ENCODE measurements around the gene CTSK.
"Not testable (repeated sequence)": the region's sequence is repeated elsewhere in the genome, so short reads cannot be mapped to it uniquely, and the experiment has no call there.

The CTSK gene

DNA sequence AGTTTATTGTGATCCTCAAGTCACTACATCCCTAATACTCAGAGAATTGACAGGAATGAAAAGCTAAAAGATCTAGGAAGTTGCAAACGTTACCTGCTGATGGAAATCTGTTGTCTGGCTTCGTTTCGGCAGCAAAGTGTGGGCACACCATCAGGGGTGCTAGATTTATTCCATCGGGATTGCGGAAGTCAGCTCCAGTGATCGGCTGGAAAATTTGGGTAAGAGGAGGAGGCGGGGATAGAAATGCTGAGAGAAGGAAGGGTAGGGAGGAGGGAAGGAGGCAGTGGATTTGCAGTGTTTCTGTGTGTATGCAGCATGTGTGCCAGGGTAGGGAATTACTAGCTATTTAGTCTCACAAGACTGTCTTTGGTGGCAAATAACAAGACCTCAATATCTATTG is at the start of gene CTSK:
TSS of gene CTSK (minus strand) at position 140 of the 400 bp plus-strand sequence. CDS start 1,455 bp downstream, outside the sequence.
- no peak for DNase-seq (ENCODE audit: low read depth in 2 of 2, low spot score in 1 of 2)

DNA sequence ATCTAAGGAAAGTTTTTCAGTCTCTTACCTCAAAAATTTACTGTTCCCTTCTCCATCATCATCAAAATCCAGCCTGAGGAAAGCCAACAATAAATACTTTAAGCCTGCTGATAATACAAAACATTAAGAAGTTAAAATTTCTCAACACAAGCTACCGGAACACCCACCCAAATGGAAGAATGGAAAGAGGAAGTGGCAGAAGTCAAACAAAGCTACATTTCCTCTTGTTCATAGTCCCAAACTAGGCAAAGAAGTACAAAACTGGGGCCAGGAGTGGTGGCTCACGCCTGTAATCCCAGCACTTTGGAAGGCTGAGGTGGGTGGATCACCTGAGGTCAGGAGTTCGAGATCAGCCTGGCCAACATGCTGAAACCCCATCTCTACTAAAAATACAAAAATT is 44.7 kb upstream of the CTSK start:
- not testable (repeated sequence) for DNase-seq (ENCODE audit: low read depth in 2 of 2, low spot score in 1 of 2)

DNA sequence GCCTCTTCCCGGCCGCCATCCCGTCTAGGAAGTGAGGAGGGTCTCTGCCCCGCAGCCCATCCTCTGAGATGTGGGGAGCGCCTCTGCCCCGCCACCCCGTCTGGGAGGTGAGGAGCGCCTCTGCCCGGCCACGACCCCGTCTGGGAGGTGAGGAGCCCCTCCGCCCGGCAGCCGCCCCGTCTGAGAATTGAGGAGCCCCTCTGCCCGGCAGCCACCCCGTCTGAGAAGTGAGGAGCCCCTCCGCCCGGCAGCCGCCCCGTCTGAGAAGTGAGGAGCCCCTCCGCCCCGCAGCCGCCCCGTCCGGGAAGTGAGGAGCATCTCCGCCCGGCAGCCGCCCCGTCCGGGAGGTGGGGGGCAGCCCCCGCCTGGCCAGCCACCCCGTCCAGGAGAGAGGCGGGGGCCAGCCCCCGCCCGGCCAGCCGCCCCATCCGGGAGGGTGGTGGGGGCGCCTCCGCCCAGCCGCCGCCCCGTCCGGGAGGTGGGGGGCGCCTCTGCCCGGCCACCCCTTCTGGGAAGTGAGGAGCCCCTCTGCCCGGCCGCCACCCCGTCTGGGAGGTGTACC is 42.8 kb upstream of the CTSK start:
- not testable (repeated sequence) for DNase-seq (ENCODE audit: low read depth in 2 of 2, low spot score in 1 of 2)

DNA sequence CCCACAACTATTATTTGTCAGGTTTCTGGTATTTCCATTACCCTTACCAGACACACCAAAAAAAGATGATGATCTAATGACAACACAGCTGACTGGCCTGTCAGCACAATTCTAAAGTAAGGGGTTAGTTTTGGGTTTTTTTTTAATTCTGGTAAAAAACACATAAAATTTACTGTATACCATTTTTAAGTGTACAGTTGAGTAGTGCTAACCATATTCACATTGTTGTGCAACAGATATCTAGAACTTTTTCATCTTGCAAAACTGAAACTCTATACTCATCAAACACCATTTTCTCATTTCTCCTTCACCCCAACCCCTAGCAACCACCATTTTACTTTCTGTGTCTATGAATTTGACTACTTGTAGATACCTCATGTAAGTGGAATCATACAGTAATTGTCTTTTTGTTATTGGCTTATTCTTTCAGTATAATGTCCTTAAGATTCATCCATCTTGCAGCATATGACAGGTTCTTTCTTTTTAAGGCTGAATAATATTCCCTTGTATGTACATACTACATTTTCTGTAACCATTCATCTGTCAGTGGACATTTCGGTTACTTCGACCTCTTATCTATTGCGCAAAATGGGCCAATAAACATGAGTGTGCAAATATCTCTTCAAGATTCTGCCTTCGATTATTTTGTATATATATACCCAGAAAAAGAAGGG is 38.5 kb upstream of the CTSK start:
- no peak for DNase-seq (ENCODE audit: low read depth in 2 of 2, low spot score in 1 of 2)

DNA sequence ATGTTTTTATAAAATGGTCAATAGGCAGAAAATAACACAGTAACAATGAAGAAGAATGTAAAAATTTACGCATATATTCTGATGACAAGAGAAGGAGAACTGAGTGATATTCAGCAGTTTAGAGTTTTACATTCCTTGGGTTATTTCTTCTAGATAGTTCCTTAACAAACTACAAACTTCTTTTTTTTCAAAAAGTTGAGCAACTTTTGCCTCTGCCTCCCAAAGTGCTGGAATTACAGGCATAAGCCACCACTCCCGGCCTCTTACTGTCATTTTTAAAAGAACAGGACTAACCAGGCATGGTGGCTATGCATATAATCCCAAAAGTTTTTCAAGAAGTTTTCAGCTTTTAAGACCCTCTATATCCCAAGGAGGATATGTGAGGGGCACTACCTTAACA is 35.4 kb upstream of the CTSK start:
- no peak for DNase-seq (ENCODE audit: low read depth in 2 of 2, low spot score in 1 of 2)

DNA sequence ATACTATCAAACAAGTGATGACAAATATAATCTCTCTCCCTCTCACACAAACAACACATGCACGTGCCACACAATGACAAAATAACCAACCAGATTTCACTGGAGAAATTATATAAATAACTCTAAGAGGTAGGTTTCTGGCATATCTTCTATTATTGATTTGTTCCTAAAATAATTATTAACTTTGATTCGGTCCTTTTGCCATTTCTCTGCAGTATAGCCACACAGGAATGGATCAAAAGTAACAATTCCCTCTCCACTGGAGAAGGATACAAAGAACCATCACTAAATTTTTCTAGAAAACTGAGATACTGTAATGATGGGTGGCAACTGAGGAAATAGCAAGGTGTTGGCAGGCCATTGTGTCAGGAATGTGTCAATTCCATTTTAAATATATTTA is 34.9 kb upstream of the CTSK start:
- no peak for DNase-seq (ENCODE audit: low read depth in 2 of 2, low spot score in 1 of 2)

DNA sequence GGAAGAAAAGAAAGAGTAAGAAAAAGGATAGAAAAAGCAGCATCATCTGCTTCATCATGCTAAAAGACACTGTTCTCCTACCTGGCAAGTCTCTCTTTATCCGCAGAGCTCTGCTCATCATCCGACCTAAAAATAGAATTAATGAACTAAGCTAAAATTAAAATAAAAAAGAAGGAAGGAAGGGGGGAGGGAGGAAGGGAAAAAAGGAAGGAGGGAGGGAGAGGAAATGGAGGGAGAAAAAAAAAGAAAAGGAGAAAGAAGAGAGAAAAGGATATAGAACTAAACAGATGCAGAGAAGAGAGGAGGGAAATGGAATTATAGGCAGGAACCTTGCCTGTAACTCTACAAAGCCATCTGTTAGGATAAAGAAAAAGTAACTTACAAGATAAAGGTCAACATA is 34.3 kb upstream of the CTSK start:
- no peak for DNase-seq (ENCODE audit: low read depth in 2 of 2, low spot score in 1 of 2)

DNA sequence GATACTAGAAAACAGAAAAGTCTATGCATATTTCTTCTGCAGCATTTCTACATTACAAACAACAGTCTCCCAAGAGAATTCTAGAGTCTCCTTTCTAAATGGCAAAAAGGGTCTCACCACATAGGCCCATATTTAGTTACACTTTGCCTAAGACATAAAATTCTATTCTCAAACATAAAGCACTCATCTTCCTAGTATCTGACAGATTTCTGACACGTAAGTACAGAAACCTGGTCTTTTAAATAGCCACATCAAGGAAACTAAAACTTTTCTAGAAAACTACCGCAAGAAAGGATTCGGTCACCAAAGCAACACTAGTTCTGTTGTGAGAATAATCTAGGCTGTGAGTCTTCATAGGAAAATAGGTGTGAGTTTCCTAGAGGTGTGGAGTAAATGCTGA is 33.6 kb upstream of the CTSK start:
- no peak for DNase-seq (ENCODE audit: low read depth in 2 of 2, low spot score in 1 of 2)

DNA sequence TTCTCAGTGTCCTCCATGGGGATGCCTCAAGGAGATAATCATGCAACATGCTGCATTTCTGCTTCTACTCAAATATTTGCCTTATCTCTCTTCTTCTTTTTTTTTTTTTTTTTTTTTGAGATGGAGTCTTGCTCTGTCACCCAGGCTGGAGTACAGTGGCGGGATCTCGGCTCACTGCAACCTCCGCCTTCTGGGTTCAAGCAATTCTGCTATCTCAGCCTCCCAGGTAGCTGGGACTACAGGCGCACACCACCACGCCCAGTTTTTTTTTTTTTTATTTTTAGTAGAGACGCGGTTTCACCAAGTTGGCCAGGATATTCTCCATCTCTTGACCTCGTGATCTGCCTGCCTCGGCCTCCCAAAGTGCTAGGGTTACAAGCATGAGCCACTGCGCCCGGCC is 32.8 kb upstream of the CTSK start:
- DNase-seq (ENCODE audit: low read depth in 2 of 2, low spot score in 1 of 2): not testable (repeated sequence)

DNA sequence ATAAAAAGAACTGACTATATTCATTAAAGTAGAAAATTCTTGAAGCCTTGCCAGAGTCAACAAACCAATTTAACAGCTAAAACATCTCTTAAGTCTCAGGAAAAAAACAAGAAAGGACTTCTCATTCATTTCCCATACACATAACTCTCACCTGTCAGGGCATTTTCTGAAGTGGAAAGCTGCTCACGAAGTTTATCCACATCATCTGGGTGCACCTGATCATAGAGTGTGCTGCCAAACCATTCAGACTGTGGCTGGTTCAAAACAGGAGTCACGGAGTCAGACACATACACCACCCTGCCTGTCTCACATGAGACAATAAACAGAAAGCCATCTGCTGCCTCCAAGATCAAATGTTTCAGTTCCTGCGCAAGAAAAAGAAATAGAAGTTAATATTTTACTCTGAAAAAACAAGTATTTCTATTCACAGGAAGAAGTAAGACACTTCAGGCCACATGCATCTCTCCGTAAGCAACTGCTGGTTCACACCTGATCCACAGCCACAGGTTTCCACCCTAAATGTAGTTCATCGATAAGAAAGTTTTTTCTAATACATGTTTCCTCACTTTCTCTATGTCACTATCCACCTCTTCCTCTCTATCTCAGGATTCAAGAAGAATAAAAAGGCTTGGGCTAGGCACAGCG is 28.2 kb upstream of the CTSK start:
- no peak for DNase-seq (ENCODE audit: low read depth in 2 of 2, low spot score in 1 of 2)

DNA sequence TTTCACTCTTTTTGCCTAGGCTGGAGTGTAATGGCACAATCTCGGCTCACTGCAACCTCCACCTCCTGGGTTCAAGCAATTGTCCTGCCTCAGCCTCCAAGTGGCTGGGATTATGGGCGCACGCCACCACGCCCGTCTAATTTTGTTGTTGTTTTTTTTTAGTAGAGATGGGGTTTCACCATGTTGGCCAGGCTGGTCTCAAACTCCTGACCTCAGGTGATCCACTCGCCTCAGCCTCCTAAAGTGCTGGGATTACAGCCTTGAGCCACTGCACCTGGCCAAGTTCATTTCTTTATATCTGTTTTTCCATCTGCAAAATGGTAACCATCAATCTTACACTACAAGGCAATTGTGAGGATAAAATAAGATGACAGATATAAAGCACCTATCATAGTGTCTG is 25.9 kb upstream of the CTSK start:
- DNase-seq (ENCODE audit: low read depth in 2 of 2, low spot score in 1 of 2): not testable (repeated sequence)

DNA sequence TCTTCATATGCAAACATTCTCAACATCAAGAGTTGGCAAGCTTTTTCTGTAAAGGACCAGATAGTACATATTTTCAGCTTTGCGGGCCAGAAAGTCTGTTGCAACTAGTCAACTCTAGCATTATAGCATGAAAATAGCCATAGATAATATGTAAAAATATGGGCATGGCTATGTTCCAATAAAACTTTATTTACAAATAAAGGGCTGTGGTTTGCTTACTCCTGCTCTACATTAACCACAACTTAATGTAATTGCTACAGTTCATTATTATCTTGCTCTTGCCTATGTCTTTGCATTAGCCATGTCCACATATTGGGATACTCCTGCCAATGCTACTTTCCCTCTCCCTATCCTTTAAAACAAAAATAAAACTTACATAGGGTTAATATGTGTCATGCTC is 24.5 kb upstream of the CTSK start:
- no peak for DNase-seq (ENCODE audit: low read depth in 2 of 2, low spot score in 1 of 2)

DNA sequence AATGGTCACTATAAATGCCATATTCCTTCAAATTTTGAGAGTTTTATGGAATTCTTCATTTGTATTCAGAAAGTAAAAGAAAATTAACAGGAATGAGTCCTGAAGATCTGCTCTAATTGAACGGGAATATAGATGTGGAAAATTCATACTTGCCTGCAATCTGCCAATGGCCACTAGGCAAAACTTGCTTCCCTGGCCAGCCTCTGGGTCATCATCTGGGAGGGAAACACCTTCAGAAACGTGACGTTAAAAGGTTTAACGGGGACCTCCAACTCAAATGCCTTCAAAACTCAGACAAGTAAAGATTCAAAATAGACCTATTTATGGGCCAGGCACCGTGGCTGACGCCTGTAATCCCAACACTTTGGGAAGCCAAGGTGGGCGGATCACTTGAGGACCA is 21.7 kb upstream of the CTSK start:
- no peak for DNase-seq (ENCODE audit: low read depth in 2 of 2, low spot score in 1 of 2)

DNA sequence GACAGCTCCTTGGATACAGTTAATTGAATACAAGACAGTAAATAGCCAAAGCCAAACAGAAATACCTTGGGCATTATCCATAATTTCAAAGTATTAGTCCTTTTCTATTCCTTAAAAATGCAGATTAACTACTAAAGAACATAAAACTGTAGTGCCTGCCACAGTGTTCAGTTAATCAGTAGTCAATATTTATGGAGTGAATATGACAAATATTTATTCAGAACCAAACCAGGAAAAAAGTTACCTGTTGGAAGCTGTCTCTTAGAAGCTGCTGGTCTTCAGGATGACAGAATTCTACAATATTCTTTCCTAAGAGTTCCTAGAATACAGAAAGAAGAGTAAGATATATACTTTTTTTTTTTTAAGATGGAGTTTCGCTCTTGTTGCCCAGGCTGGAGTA is 18.2 kb upstream of the CTSK start:
- DNase-seq (ENCODE audit: low read depth in 2 of 2, low spot score in 1 of 2): no peak

DNA sequence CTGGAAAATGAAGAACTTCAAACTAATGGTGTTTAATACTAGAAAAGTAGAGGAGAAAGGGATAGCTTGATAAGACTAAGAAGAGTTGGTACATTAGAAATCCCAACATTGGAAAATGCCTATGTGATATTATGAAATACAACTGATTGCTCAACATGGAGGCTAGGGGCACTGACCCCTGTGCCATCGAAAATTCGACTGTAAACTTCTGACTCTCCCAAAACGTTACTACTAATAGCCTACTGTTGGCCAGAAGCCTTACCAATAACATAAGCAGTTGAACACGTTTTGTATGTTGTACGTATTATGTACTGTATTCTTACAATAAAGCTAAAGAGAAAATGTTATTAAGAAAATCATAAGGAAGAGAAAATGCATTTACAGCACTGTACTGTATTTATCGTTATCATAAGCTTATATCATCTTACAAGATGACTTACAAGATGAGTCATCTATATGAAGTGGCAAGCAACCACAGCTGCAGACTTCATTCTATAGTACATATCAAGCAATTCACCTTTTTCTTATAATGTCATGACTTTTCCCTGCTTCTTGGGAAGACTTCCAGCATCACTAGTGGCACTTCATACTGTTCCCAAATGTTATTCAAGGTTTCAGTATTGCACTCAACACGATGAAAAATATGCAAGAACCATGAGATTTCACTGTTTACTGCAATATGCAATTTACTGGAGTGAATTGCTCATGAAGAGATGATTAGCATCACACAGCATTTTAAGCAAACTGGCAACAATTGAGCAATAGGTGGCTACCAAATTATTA is 12.9 kb upstream of the CTSK start:
- DNase-seq (ENCODE audit: low read depth in 2 of 2, low spot score in 1 of 2): no peak

DNA sequence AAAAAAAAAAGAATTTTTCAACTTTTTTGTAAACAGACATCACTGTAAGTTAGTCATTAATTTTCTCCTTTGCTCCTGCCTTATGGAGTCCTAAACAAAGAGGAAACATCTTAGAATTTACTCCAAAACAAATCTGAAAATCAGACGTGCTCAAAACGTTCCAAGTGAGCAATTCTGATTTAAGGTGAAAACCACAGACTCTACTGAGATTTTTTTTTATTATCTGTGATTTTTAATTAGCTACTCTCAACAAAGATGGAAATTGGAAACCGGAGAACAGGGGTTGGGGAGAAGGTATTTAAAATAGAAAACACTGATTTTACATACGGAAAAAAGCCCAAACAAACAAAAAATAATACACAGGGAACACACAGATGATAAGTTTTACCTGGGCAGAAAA is 7.8 kb upstream of the CTSK start:
- DNase-seq (ENCODE audit: low read depth in 2 of 2, low spot score in 1 of 2): no peak

DNA sequence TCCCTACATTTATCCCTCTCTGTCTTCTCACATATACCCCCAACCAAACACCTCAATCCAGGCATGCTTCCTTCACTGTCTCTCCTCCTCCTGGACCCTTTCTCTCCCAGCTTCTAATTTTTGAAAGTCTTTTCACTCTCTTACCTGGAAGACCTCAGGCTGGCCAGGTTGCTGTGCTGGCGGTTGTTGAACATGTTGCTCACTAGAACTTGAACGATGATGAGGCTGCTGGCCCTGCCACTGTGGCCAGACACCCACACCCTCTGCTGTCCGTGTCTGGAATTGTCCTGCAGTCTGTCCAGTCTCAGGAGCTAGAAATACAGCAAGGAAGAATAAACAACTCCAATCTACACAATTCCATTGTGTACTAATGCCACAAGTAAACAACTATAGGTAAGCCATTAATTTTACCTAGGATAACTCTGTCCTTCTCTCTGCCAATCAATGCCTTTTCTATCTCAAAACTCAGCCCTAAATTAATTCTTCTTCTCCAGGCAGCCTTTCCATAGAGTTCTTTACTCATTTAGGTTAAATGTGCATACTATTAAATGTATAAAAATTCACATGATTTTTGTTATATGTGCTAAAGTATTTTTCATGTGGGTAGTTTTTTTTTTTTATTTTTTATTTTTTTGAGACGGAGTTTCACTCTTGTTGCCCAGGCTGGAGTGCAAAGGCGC is 5.1 kb upstream of the CTSK start:
- DNase-seq (ENCODE audit: low read depth in 2 of 2, low spot score in 1 of 2): no peak

DNA sequence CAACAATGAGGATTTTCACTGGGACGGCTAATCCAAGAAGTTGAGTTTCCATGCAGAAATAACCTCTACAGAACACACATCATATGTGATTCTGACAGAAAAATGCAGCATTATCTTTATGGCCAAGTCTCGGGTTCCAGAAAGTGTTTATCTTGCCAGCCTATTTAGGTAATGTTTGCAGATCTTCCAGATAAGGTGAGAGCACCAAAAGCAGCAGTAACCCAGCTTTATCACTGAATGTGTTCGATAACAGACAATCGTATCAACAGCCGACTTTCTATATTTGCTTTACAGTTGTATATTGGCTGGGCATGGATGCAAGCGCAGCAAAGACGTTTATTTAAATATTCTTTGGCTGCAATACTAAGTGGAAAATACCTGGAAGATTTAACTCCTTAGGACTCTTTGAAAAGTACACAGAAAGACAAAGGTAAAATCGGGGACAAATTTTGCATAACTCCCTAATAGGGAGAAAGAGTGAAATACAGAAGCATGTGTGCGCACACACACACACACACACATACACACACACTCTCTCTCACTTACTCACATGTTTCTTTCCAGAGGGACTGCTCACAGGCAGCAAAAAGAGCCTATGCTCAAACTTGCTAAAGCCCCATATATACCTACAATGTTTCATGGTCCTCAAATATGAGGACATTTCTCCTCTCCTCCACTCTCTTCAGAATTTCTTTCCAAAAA is 3.0 kb upstream of the CTSK start:
- DNase-seq (ENCODE audit: low read depth in 2 of 2, low spot score in 1 of 2): no peak

DNA sequence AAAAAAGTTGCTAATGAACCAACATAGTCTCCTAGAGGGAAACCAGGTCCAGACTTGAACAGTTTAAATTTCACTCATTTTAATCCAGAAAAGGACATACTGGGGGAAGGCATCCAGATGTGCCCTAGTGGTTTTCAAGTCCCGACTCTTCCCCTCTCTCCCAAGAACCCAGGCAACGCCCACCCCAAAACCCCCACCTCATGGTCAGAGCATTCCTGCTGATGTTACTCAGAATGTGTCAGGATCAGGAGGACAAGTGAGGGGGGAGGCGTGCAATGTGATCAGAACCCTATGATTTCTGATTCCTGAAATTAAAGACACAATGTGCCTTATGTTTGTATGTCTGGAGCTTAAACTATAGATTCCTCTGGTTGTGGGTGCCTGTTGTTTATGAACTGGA is 1.6 kb upstream of the CTSK start:
- DNase-seq (ENCODE audit: low read depth in 2 of 2, low spot score in 1 of 2): no peak

DNA sequence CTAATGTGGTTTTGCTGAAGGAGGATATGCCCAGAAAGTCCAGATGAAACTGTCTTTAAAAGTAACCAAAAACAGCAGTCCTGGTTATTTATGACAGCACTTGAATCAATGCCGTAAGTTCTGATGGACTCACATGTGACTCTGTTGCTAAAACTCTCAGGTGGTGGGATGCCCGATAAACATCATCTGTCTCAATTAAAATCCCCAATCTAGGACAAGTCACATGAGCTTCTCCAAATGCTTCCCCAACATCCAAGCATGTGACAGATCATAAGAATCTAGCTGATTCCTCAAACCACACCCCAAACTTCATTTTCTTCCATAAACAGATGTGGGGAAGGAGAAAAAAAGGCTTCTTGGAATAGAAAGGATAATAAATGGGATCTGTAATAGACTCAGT is 786 bp upstream of the CTSK start:
- no peak for DNase-seq (ENCODE audit: low read depth in 2 of 2, low spot score in 1 of 2)
